ENCODE measurements around the gene GTF3C6.
"Not testable (repeated sequence)": the region's sequence is repeated elsewhere in the genome, so short reads cannot be mapped to it uniquely, and the experiment has no call there.

Gene GTF3C6

GRCh38 chr6:110996691-110997090 lies 38.2 kb downstream of the GTF3C6 start:
- in situ Hi-C loops (cut with MboI; ENCODE audit: low pct_unique_long_range_greater_than_20kb, low sequenced_read_pairs, unreplicated experiment) = loop anchor here (10.0 kb wide), 1 partner anchor 472 kb away; no protein-coding TSS in a partner anchor

GRCh38 chr6:110999634-111000270 lies 41.2 kb downstream of the GTF3C6 start:
- DNase-seq (ENCODE audit: low spot score) = no peak
- in situ Hi-C loops (cut with MboI; ENCODE audit: low pct_unique_long_range_greater_than_20kb, low sequenced_read_pairs, unreplicated experiment) = loop anchor here (10.0 kb wide), 1 partner anchor 475 kb away; no protein-coding TSS in a partner anchor

More at GRCh38 chr6:110996691-110997090, 38.2 kb downstream of the GTF3C6 start:
- no peak for DNase-seq (ENCODE audit: low spot score)
- no peak for TF ChIP-seq CTCF (IDR thresholded peaks at IDR 0.05; ENCODE audit: extremely low read depth, insufficient read depth, missing control alignments)

GRCh38 chr6:111002350-111002749 lies 43.8 kb downstream of the GTF3C6 start:
- in situ Hi-C loops (cut with MboI; ENCODE audit: low pct_unique_long_range_greater_than_20kb, low sequenced_read_pairs, unreplicated experiment) = no loop called here
- DNase-seq (ENCODE audit: low spot score) = no peak
- TF ChIP-seq CTCF (IDR thresholded peaks at IDR 0.05; ENCODE audit: extremely low read depth, insufficient read depth, missing control alignments) = no peak

More at GRCh38 chr6:110999634-111000270, 41.2 kb downstream of the GTF3C6 start:
- TF ChIP-seq CTCF (IDR thresholded peaks at IDR 0.05; ENCODE audit: extremely low read depth, insufficient read depth, missing control alignments) = peak; percentile 31

GRCh38 chr6:111011360-111012142 lies 53.0 kb downstream of the GTF3C6 start:
- in situ Hi-C loops (cut with MboI; ENCODE audit: low pct_unique_long_range_greater_than_20kb, low sequenced_read_pairs, unreplicated experiment) = no loop called here
- DNase-seq (ENCODE audit: low spot score) = peak; percentile 65
- peak; percentile 68 for TF ChIP-seq CTCF (IDR thresholded peaks at IDR 0.05; ENCODE audit: extremely low read depth, insufficient read depth, missing control alignments)

GRCh38 chr6:111012143-111012452 lies 53.6 kb downstream of the GTF3C6 start:
- no peak for TF ChIP-seq CTCF (IDR thresholded peaks at IDR 0.05; ENCODE audit: extremely low read depth, insufficient read depth, missing control alignments)
- in situ Hi-C loops (cut with MboI; ENCODE audit: low pct_unique_long_range_greater_than_20kb, low sequenced_read_pairs, unreplicated experiment) = no loop called here
- no peak for DNase-seq (ENCODE audit: low spot score)

- in situ Hi-C loops (cut with MboI; ENCODE audit: low pct_unique_long_range_greater_than_20kb, low sequenced_read_pairs, unreplicated experiment); DNase-seq (ENCODE audit: low spot score): not testable (repeated sequence)
These were observed 54.0 kb downstream of the GTF3C6 start for GRCh38 chr6:111012520-111012919.
